Measurements from ENCODE around the gene ZNF646.

GRCh38 chr16:31077592-31078396 lies 3.6 kb downstream of the ZNF646 start:
- TF ChIP-seq, protein P1, sequence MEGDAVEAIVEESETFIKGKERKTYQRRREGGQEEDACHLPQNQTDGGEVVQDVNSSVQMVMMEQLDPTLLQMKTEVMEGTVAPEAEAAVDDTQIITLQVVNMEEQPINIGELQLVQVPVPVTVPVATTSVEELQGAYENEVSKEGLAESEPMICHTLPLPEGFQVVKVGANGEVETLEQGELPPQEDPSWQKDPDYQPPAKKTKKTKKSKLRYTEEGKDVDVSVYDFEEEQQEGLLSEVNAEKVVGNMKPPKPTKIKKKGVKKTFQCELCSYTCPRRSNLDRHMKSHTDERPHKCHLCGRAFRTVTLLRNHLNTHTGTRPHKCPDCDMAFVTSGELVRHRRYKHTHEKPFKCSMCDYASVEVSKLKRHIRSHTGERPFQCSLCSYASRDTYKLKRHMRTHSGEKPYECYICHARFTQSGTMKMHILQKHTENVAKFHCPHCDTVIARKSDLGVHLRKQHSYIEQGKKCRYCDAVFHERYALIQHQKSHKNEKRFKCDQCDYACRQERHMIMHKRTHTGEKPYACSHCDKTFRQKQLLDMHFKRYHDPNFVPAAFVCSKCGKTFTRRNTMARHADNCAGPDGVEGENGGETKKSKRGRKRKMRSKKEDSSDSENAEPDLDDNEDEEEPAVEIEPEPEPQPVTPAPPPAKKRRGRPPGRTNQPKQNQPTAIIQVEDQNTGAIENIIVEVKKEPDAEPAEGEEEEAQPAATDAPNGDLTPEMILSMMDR (IDR thresholded peaks at IDR 0.05): no peak
- TF ChIP-seq POLR2A (IDR thresholded peaks at IDR 0.05) (no peak), POLR2AphosphoS5 (IDR thresholded peaks at IDR 0.05; ENCODE audit: insufficient read depth in 1 of 2, low read depth in 1 of 2) (no peak)

Measured in vagina (tissue), 2 donors.